ENCODE results near the gene PEAR1. TPM values are rescaled to one million over a fixed set of nuclear protein-coding genes. Genes with fewer than 3 reads are reported as not detected.

PEAR1 gene
- total RNA-seq, 1 experiment from 2014 or later = 10.8 TPM

GRCh38 chr1:156911577-156912298, 18.2 kb downstream of the PEAR1 start:
- TF ChIP-seq ZNF274 (IDR thresholded peaks at IDR 0.05; ENCODE audit: low read depth, low read length) = no peak
- TF ChIP-seq YY1 (IDR thresholded peaks at IDR 0.05; ENCODE audit: extremely low read depth, insufficient replicate concordance, low read depth, low read length) = no peak
- no peak for TF ChIP-seq SIN3A (IDR thresholded peaks at IDR 0.05; ENCODE audit: low read depth)
- TF ChIP-seq RAD21 (IDR thresholded peaks at IDR 0.05; ENCODE audit: low read depth) = no peak
- no peak for TF ChIP-seq ELF1 (IDR thresholded peaks at IDR 0.05; ENCODE audit: borderline replicate concordance, low read depth)
- TF ChIP-seq FOSL1 (IDR thresholded peaks at IDR 0.05; ENCODE audit: low read depth) = no peak
- TF ChIP-seq EZH2phosphoT487 (IDR thresholded peaks at IDR 0.05; ENCODE audit: borderline replicate concordance) = no peak
- TF ChIP-seq CTCF (IDR thresholded peaks at IDR 0.05 in 2 of 3, conservative IDR thresholded peaks at IDR 0.05 in 1 of 3; ENCODE audit: borderline replicate concordance in 1 of 3, insufficient read depth in 1 of 3, low read depth in 2 of 3, low read length in 2 of 3) = no peak
- no peak for TF ChIP-seq REST (IDR thresholded peaks at IDR 0.05; ENCODE audit: low read depth)
- no peak for TF ChIP-seq SRF (IDR thresholded peaks at IDR 0.05; ENCODE audit: low read depth)
- DNase-seq (ENCODE audit: low read depth, low spot score) (no peak), ATAC-seq (no peak)
- Histone ChIP-seq H3K27ac (ENCODE audit: low read depth, low read length) (no peak overlapping the region), H3K36me3 (ENCODE audit: control insufficient read depth in 1 of 2, insufficient read depth in 2 of 2, low read length in 2 of 2) (peaks cover 2 to 17% of the 10 kb centered on the region in 2 experiments; a peak in 3 of 4 replicates), H2AFZ (ENCODE audit: low read depth, low read length, poor library complexity, severe bottlenecking) (no peak overlapping the region), H3K9ac (ENCODE audit: low read length) (no peak overlapping the region), H3K79me2 (ENCODE audit: insufficient read depth, low read length) (no peaks in the 10 kb centered on the region), H3K9me2 (ENCODE audit: insufficient read depth) (no peaks in the 10 kb centered on the region), H3K4me2 (ENCODE audit: low read length) (no peak overlapping the region), H3K4me3 (replicated peaks in 1 of 2; ENCODE audit: low read depth in 1 of 2, low read length in 2 of 2) (no peak overlapping the region), H4K20me1 (ENCODE audit: insufficient read depth) (no peaks in the 10 kb centered on the region), H3K4me1 (ENCODE audit: control insufficient read depth in 1 of 2, insufficient read depth in 2 of 2, low read length in 2 of 2) (peaks cover 5 to 24% of the 10 kb centered on the region in 2 experiments; a peak in 3 of 4 replicates), H3K27me3 (ENCODE audit: insufficient read depth, low read length) (no peaks in the 10 kb centered on the region), H3K9me3 (ENCODE audit: control insufficient read depth in 1 of 2, insufficient read depth in 1 of 2, low read depth in 1 of 2, low read length in 2 of 2) (no peaks in the 10 kb centered on the region)
- CTCF ChIA-PET = interaction anchor here (1.6 kb wide), 1 partner anchor 20 kb away, joined by 4 read pairs; no protein-coding TSS in a partner anchor
- BruUV-seq (replicated peaks) = no TSS peak
- RAD21 ChIA-PET (ENCODE audit: low non-redundant PET in 1 of 2, low total read pairs in 2 of 2, uncharacterized antibody in 2 of 2, unreplicated experiment in 2 of 2) = no interaction called here
- intact Hi-C loops (cut with micrococcal nuclease) = no loop called here
- POLR2A ChIA-PET = no interaction called here
